Dedifferentiated amniotic fluid mesenchymal stem cell (primary cell): Measurements from ENCODE around the gene C10orf143.
"Not testable (repeated sequence)": the region's sequence is repeated elsewhere in the genome, so short reads cannot be mapped to it uniquely, and the experiment has no call there.

Experiments
- DNase-seq: peaks from one replicate; pipeline ENCODE4 v3.0.0-alpha.2; 2016; ENCODE audit errors: extremely low spot score

The C10orf143 gene

DNA sequence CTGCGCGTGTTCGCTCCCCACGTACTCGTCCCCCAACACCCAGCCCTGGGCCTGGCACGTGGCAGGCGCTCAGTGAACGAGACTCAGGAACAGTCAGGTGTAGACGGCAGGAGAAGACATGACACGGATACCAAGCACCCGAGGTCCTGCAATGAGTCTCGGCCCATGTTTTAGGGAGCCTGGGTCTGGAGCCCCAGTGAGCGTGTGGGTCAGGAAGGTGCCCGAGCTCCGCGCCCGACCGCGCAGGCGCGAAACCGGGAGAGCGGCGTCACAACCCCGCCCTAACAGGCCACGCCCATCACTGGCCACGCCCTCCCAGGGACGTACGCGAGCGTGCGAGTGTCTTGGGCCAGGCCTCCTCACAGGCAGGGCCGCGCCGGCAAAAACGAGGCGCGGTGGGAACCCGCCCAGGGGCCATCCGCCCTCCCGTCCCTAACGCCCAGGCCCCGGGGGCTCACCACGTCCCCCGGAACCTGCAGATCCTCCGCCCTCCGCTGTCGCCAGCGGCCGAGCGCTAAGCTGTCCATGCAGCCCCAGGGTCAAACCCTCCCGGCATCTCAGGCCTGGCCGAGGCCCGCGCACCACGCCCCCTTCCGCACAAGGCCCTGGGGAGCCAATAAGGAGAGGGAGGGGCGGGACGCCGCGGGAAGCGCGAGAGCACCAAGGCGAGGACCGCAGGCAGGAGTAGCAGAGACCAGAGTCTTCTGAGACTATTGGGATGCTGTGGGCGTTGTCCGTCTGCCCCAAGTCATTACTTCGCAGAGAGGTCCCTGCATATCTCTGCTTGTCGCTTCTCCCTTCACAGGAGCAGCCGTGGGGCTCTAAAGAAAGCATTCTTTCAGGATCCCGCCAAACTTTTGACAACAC is at the start of gene C10orf143:
Gene C10orf143, minus strand, starts transcription at position 585 of the 867 bp plus-strand sequence. Its CDS starts 58 bp downstream, at position 527.
- DNase-seq: peak; percentile 97

- DNase-seq: no peak
Measured at GRCh38 chr10:130159192-130159794, 48.7 kb upstream of the C10orf143 start.

GRCh38 chr10:130146042-130146441 is 35.4 kb upstream of the C10orf143 start:
- DNase-seq: no peak

DNA sequence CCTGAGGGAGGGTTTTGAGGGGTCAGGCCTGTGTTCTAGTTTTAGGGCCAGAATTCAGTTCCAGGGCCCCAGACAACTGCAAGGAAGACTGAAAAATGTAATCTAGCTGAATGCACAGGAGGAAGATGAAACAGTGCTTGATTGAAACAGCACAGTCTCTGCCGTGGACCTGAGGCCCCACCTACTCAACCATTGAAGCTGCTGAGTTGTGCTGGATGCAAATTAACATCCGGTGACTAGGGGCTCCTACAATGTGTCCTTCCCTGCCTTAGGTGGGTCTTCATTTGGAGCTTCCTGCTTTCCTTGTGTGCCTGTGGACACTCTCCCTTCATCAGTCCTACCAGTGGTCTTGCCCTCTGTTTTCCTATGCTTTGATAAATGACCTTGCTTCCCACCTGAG is 31.2 kb upstream of the C10orf143 start:
- DNase-seq: no peak

GRCh38 chr10:130141460-130141859 is 30.8 kb upstream of the C10orf143 start:
- DNase-seq: no peak

GRCh38 chr10:130141038-130141437 is 30.4 kb upstream of the C10orf143 start:
- no peak for DNase-seq

DNA sequence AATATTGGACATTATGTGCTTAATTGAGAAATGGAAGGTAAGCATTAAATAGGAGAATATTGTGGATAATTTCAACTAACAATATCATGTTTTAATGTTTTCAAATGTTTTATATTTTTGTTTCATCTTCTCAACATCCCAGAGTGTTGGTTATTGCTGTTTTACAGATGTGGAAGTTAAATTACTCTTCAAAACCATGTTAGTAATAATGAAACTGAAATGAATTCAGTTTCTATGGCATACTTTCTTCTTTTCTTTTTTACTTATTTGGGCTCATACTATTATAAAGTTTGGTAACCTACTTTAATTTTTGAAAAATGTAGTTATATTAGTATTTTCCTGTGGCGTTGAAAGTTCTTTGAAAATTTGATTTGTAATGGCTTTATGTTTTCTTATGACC is 29.8 kb upstream of the C10orf143 start:
- DNase-seq: no peak

GRCh38 chr10:130138479-130138866 is 27.8 kb upstream of the C10orf143 start:
- DNase-seq: peak; percentile 18

DNA sequence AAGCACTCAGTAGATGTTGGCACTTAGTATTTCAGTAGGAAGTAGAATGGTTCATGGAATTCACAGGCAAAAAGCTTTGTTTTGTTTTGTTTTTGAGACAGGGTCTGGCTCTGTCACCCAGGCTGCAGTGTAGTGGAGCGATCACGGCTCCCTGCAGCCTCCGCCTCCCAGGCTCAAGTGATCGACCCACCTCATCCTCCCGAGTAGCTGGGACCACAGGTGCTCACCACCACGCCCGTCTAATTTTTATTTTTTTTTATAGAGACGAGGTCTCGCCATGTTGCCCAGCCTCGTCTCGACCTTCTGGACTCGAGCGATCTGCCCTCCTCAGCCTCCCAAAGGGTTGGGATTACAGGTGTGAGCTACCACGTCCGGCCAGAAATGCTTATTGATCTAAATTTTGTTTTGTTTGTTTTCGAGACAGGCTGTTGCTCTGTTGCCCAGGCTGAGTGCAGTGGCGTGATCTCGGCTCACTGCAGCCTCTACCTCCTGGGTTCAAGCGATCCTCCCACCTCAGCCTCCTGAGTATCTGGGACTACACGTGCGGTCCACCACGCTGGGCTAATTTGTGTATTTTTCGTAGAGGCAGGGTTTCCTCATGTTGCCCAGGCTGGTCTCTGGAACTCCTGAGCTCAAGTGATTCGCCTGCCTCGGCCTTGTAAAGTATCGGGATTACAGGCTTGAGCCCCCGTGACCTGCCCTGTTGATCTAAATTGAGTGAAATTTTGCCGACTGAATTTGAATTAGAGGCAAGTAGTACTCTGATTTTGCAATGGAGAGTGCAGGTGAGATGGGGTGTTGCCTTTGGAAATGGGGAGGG is 27.2 kb upstream of the C10orf143 start:
- DNase-seq: no peak

GRCh38 chr10:130137090-130137448 is 26.4 kb upstream of the C10orf143 start:
- peak; percentile 49 for DNase-seq

- peak; percentile 80 for DNase-seq
Measured at GRCh38 chr10:130136226-130137089, 25.8 kb upstream of the C10orf143 start, which contains the start of gene GLRX3. TSS of gene GLRX3 (plus strand) at chr10:130136391. CDS start at chr10:130136421, 30 bp downstream.

GRCh38 chr10:130135676-130136225 is 25.1 kb upstream of the C10orf143 start:
- DNase-seq: no peak

- no peak for DNase-seq
Measured at GRCh38 chr10:130128922-130129321, 18.3 kb upstream of the C10orf143 start.

DNA sequence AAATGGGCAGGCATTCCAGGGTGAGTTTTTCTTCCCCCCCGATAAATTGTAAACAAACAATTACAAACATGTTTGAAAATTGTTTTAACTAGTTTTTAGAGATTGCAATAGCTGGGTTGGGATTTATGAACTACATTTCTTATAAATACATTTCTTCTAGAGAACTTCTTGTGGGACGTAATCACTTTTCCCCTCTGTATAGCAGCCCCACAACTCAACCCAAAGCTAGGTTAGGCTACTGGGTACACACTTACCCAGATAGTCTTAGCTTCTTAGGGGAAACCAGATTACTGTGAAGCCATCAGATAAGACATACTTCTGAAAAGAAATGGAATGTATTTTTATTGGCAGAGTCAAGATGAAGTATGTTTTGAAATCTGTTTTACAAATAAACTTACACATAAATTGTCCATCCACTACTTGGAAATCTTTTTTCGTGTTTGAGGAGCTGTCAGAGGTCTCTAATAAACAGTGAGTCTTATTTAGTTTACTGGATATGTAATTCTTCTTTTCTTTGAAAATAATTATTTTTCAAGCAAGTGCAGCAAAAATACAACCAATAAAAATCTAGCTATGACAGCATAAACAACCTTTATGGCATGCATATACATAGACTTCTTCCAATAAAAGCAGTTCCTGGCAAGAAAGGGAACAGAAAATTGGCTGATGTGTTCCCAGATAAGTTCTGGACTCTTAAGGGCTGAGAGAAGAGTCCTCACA is 17.6 kb upstream of the C10orf143 start:
- DNase-seq: no peak

- DNase-seq: peak; percentile 68
Measured at GRCh38 chr10:130127364-130128061, 16.9 kb upstream of the C10orf143 start.

DNA sequence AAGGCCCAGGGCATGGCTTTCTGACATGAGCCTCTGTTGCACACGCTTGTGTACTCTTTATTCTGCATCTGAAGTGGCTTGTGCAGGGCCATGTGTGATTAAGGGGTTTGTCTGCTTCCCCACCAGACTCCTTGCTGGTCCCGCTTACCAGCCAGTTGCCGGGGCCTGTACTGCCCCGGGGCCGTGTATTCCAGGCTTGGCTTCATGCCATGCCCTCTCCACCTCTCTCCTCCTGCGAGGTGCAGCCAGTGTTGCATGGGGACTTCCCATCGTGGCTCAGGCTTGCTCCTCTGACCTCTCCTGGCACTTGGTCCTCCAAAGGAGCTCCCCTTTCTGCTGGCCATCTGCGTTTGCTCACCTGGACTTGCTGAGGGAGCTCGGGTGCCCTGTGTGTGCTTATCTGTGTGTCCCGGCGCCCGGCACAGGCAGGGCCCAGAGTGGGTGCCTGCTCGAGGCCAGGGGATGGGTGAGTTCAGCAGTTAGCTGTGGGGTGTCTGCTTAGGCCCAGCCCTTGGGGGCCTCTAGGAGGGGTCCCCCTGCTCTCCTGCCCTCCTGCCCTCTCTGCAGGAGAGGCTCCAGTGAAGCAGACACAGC is 11.0 kb upstream of the C10orf143 start:
- DNase-seq: no peak

DNA sequence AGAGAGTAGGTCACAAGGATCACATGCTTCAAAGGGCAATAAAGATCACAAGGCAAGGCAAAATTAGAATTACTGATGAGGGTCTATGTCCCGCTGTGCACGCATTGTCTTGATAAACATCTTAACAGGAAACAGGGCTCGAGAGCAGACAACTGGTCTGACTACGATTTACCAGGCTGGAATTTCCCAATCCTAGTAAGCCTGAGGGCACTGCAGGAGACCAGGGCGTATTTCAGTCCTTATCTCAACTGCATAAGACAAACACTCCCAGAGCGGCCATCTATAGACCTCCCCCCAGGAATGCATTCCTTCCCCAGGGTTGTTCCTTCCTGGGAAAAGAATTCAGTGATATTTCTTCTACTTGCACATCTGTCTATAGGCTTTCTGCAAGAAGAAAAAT is 6.9 kb upstream of the C10orf143 start:
- DNase-seq: not testable (repeated sequence)

DNA sequence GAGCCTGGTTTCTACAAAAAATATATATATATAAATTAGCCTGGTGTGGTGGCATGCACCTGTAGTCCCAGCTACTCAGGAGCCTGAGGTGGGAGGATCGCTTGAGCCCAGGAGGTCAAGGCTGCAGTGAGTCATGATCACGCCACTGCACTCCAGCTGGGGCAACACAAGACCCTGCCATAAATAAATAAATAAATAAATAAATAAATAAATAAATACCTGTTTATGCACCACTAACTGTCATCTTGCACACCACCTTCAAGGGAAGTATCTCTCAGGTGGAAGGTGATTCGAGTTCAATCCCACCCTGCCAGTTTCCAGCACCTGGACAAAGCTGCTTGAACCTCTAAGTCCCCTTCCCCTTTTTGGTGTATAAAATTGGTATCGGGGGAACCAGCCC is 6.3 kb upstream of the C10orf143 start:
- peak; percentile 10 for DNase-seq

GRCh38 chr10:130112821-130113220 is 2.2 kb upstream of the C10orf143 start:
- DNase-seq: no peak
